ENCODE measurements around the gene KPNA3.
"Not testable (repeated sequence)": the region's sequence is repeated elsewhere in the genome, so short reads cannot be mapped to it uniquely, and the experiment has no call there.

KPNA3 gene, protein sequence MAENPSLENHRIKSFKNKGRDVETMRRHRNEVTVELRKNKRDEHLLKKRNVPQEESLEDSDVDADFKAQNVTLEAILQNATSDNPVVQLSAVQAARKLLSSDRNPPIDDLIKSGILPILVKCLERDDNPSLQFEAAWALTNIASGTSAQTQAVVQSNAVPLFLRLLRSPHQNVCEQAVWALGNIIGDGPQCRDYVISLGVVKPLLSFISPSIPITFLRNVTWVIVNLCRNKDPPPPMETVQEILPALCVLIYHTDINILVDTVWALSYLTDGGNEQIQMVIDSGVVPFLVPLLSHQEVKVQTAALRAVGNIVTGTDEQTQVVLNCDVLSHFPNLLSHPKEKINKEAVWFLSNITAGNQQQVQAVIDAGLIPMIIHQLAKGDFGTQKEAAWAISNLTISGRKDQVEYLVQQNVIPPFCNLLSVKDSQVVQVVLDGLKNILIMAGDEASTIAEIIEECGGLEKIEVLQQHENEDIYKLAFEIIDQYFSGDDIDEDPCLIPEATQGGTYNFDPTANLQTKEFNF

GRCh38 chr13:49792550-49793324 is at the start of gene KPNA3:
Gene KPNA3, minus strand, starts transcription at chr13:49792682. Its CDS starts 176 bp downstream, at chr13:49792506.
- peak; percentile 92 for DNase-seq

DNA sequence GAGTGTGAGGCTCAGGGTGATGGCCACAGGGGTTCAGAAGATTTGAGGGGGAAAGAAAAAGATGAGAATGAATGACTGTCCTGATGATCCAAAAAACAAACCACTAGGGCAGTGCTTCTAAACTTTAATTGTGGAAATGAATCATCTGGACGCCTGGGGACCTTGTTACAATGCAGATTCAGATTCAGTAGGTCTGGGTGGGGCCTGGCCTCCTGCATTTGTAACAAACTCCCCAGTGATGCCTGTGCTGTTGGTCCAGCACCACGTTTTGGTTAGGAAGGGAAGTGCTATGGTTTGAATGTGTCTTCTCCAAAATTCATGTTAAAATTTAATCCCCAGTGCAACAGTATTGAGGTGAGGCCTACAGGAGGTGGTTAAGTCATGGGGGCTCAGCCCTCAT is 49.5 kb upstream of the KPNA3 start:
- DNase-seq: no peak

DNA sequence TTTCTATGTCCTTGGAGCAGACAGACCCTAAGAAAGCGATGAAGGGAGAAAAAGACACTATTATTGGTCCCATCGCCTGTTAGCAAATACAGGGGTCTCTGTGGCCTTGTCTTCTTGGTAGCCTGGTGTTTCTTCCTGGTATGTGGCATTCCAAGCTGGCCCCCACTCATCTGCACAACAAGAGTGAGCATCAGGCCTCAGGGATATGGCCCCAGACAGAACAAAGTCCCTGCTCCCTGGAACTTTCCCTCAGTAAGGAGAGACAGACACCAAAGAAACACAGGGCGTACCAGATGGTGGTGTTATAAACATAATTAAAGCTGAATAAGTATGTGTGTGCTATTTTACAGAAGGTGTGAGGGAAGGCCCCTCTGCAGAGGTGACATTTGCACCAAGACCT is 48.2 kb upstream of the KPNA3 start:
- DNase-seq: no peak

DNA sequence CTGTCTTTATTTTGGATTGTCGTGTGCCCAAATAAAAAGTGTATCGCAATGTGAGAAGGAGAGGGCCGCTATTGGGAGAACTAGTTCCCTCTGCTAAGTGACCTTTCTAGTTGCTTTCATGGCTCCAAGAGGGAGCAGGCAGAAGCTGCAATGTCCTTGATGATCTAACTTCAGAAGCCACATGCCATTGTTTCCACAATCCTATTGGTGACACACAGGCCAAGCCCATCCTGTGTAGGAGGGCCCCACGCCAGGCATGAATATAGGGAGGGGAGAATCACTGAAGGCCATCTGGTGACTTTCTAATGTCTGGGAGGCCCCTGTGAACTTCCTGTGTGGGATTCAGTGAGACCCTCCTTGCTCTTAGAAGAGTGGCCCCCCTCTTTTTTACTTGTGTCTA is 47.8 kb upstream of the KPNA3 start:
- no peak for DNase-seq

DNA sequence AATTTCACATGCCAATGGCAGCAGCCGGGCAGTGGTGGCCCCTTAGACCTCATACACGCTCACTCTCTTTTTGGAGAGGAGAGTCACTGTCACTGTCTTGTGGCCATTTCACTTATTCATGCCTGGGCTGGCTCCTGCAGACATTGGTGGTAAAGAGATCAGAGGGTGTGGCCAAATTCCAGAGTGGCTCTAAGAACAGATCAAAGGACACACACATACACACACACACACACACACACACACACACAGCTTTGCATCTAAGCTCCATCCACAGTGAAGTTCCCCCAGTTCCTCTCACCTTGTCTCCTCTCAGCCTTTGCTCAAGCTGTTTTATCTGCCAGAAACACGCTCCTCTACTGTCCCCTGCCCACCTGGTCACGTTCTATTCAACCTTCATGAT is 46.5 kb upstream of the KPNA3 start:
- DNase-seq: no peak

GRCh38 chr13:49836516-49836915 is 44.0 kb upstream of the KPNA3 start:
- DNase-seq: no peak

- DNase-seq: no peak
These were observed 40.9 kb upstream of the KPNA3 start for GRCh38 chr13:49833402-49833801.

- no peak for DNase-seq
These were observed 39.0 kb upstream of the KPNA3 start for GRCh38 chr13:49831455-49831854.

DNA sequence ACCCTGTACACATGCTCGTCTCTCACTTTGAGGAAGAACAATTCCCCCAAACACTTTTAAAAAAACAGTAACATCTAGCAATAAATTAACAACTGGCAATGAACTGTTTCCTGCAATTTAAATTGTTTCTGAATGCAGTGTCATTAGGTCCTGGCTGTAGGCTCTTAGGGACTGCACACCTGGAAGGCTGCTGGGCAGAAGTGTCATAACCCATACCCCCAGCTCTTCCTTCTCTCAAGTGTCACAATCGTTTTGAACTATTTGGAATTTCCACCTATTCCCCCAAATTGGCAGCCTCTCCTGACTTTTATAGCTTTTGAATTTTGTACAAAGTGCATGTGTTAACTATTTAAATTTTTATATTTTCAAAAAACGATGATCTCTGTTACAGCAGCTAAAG is 38.2 kb upstream of the KPNA3 start:
- no peak for DNase-seq

GRCh38 chr13:49829715-49830114 is 37.2 kb upstream of the KPNA3 start:
- DNase-seq: no peak

- DNase-seq: no peak
These were observed 36.0 kb upstream of the KPNA3 start for GRCh38 chr13:49828453-49828852.

DNA sequence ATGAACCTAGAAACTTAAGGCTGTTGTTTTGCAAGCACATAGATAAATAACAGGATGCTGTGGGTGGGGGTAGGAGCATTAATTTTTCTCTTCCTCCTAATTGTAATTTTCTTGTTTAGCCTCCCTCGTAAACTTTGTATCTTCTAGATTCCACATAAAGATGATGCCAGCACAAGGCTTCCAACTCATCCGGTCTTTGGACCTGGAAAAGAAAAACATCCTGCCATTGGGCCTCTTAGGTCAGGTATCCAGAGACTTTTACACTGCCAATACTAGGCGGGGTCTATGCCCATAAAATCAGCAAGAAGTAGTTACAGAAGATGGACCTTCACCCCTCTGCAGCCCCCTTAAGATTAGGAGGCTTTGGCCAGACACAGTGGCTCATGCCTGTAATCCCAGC is 35.4 kb upstream of the KPNA3 start:
- no peak for DNase-seq

DNA sequence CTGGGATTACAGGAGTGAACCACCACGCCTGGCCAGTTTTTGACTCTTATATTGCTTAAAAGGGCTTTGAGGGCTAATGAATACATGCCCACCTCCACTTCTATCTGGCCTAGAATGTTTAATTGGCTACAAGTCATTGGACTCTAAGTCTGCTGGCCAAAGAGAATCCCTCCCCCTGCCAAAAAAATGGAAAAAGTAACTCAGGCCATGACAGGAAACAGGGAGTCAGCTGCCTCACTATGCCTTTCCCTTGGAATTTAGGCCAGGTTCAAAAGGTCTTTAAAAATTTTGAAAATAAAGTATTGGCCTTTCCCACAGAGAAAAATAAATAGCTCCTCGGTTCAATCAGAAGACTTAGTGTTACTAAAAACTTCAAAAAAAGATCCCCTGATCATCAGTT is 34.9 kb upstream of the KPNA3 start:
- DNase-seq: no peak

- no peak for DNase-seq
These were observed 28.9 kb upstream of the KPNA3 start for GRCh38 chr13:49821216-49822009.

- DNase-seq: no peak
These were observed 28.2 kb upstream of the KPNA3 start for GRCh38 chr13:49820591-49821215.

GRCh38 chr13:49816047-49816446 is 23.6 kb upstream of the KPNA3 start:
- not testable (repeated sequence) for DNase-seq

DNA sequence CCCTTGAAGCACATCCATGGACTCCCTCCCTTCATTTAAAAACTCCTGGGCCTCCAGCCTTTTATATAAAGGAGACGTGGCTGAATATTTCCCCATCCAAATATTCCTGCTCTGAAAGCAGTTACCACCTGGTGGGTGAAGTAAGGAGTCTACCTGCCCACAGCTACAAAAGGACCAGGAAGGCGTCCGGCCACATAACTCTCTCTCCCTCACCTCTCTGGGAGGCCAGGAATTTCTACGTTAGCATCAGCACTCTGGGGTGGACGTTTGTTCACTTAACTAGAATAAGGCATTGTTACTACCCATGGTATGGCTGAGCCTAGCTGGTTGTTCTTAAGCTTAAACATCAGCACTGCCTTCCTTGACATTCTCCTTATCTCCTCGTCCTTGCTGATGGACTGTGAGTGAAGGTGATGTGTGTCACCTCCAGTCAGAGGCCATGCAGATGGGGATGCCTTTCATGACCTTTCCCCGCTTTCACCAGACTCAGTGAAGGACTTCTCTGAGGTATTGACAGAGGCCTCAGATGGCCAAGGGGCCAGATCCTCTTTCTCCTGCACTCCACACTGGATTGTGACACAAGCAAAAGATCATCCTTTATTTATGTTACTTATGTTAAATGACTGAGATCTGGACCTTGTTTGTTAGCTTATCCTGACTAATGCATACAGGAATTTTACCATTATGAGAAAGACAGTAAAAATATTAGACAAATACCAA is 22.2 kb upstream of the KPNA3 start:
- no peak for DNase-seq

DNA sequence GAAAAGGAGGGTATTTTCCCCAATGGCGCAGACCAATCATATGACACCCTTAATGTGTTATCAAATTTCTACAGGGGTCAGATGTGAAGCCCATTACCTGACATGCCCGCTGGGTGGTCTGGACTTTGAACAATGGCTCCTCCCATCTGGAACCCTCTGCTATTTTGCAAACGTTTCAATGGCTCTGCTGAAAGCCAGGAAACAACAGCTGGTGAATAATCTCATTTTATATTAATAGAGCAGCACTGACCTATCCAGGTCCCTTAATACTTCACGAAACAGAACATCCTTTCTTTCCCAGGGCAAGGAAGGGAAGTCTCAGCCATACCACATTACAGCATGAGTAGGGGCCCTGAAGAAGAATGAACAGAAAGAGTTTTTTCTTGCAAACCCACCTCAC is 20.3 kb upstream of the KPNA3 start:
- DNase-seq: no peak

DNA sequence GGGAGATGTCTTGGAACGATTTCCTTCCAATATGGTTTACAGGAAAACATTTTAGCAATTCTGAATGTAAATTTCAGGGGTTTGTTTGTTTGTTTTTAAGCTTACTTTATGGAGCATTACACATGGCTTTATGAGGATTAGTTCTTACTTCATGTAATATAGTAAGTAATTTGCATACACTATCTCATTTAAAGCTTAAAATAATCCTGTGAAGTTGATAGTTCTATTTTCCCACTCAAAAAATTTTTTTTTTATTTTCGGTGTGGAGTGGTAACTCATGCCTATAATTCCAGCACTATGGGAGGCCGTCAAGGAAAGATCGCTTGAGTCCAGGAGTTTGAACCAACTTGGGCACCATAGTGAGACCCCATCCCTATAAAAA is 19.0 kb upstream of the KPNA3 start:
- DNase-seq: no peak

GRCh38 chr13:49810567-49811526 is 18.4 kb upstream of the KPNA3 start:
- DNase-seq: no peak

DNA sequence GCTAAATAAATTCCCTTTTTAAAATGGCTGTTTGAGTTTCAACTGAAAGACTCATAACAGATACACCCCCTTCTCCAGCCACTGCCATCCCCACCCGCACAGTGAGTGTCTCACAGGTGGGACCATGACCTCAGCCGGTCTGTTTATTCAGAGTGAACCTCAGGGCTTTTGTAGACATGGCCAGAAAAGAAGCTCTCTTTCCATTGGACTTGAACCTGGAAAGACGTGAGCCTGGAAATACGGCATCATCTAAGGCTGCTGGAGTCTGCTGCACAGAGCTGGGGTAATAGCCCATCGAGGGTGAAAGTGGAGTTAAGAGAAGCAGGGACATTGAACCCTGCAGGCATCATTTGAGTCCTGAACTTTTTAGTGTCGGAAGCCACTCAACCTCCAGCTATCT is 15.2 kb upstream of the KPNA3 start:
- no peak for DNase-seq

Data from NCI-H1092 (cell line).